HG02588 (cell line): ENCODE measurements around the gene FMO3.

Source experiments
- ATAC-seq: cut with Tn5 transposase; IDR thresholded peaks from one replicate; pipeline ENCODE4 v1.9.1; 2021; ENCODE audit warnings: mild to moderate bottlenecking, moderate library complexity; ENCODE audit not compliant: unreplicated experiment

Gene FMO3

DNA sequence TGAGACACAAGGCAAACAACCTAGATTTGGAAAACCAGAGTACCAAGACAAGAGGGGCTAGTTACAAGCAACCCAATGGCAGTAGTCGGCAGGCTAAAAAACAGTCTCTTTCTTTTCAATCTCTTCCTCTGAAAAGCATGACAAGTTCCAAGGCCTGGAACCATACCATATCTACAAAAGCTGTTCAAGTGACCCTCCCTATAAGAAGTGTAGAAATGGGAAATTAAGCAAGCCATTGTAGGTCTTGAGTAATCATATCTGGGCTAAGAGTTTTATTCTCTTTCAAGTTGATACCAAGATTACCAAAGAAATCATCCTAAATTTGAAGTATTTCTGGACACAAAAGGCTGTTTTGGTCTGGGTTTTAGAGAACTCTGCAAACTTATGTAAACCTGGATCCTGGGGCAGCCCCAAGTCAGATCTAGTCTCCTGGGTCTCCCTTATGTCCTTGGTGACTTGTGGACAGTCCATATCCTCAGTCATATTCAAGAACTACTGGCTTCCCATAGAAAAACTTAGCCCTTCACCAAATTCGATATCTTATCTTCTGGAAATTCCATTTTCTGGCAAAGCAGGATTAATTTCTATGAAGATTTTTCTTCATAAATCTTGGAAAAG lies 24.7 kb downstream of the FMO3 start:
- ATAC-seq: no peak

DNA sequence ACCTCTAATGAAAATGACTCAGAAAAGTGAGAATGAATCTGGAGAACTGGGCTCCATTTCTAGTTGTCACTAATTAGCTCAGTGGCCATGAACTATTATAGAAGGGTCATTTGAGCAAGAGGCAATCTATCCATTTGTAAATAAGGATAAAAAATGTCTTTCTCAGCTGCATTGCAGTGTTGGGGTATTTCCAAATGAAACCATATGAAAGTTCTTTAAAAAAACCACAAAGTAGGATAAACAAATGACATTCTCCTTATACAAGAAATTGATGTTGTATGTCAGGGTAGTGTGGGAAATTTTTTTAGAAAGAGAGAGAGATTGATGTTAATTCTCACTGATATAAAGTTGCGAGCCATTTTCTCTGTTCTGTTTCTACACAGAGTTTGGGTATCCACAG lies 26.0 kb downstream of the FMO3 start:
- ATAC-seq: no peak

DNA sequence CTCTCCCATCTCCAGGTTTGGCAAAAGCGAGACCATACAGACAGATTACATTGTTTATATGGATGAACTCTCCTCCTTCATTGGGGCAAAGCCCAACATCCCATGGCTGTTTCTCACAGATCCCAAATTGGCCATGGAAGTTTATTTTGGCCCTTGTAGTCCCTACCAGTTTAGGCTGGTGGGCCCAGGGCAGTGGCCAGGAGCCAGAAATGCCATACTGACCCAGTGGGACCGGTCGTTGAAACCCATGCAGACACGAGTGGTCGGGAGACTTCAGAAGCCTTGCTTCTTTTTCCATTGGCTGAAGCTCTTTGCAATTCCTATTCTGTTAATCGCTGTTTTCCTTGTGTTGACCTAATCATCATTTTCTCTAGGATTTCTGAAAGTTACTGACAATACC lies 26.4 kb downstream of the FMO3 start:
- ATAC-seq: no peak

DNA sequence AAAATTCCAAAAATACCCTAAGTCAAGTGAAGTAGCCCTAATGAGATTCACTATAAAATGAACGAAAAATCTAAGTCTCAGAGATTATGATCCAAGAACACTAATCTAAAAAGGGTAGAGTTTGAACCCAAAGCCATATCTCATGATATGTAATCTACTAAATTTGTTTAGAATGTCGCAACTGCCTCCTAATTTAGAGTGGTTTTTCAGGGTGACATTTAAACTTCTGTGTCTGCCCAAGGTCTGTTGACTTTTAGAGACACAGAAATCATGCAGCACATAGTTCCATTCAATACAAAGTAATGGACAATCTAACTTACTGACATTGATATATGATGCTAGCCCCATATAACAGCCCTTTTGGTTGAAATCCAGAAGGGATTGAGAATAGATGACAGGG lies 28.9 kb downstream of the FMO3 start:
- ATAC-seq: no peak

DNA sequence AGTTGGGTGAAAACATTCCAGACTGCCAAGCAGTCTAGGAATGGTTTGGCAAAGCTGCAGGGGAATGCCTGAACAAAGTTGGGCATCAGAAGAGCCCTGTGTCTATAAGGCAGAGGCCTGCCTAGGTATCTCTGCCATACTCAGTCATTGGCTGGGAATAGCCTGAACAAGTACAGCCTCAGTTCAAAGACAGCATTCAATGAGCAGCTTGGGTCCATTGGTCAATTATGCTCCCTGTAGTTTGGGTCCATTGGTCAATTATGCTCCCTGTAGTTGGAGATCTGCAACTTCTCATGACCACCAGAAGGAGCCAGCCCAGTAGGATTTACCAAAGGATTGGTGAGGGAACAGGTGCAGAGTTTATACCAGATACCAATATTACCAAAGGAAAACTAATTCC lies 31.6 kb downstream of the FMO3 start:
- no peak for ATAC-seq

DNA sequence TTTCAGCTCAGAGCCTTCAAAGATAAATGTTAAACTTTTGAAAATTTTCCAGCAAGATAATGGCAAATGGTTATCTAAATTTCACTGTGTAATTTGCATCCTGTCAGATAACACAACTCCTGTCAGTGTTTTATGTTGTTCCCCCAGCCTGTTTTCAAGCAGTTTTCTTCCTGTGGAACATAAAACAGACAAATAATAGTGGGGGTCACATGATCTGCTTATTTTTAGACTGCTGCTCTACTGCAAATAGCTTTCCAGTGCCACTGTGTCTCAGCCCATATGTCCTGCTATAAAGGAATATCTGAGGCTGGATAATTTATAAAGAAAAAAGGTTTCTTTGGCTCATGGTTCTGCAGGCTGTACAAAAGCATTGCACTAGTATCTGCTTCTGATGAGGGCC lies 32.2 kb downstream of the FMO3 start:
- no peak for ATAC-seq

DNA sequence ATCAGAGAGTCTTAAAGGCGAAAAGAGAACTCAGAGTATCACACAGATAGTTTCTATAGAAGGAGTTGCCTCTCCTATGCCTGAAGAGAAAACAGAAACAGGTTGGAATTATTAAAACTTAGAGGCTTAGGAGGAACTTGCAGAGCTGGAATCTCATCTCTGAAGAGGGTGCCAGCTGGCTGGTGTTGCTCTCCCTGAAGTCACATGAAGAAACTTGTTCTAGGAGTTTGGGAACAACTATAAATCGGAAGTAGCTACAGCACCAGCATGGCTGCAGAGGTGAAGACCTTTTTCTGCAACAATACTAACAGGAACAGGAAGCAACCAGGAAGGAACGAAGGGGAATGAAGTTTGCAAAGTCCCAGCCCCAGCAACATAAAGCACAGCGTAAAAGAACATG lies 35.8 kb downstream of the FMO3 start:
- ATAC-seq: no peak

DNA sequence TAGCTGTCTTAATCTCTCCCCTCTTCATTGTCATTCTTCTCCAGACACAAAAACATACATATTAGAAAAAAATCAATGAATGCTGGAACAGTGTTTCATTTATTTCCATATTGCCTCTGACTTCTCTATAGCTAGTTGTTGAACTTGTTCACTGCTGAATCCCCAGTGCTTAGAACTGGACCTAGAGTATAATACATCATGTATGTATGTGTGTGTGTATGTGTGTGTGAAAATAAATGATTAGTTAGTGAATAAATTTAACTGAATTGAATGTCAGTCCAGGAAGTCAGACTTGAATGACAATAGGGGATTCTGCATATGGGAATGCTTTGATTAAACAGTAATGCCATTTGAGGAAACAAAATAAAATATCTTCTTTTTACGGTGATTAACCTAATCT lies 36.4 kb downstream of the FMO3 start:
- no peak for ATAC-seq

DNA sequence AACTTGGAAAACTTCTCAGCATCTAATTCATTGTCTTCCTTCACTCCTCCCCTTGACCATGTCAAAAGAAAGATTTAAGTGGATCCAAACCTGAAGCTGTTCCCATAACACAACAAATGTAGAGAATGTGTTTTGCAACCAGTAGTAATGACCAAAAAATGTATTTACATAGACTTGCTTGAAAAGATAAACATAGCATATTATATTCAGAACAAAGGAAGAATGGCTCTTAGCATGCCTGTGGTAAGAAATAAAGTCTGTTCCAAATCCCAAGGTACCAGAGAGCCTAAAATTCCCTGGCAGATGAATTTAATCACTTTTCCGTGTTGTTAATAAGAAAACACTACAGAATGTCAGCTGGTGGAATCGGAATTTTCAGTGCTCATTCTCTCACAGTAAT lies 36.8 kb downstream of the FMO3 start:
- no peak for ATAC-seq

DNA sequence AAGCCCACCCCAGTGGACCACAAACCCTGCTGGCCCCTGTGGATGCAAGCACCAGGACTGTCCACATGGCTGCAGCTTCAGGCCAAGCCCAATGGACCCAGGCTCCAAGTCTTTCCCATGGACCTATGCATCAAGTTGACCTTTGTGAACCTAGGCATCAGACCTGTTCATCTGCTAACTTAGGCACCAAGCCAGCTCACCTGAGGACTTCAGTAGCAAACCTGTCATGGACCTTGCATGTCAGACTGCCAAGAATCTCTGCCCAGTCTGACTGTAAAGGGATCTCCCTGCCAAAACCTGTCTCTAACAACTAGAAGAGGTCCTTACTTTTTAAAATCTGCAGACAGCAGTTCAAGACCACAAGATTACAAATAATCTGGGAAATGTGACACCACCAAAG lies 37.8 kb downstream of the FMO3 start:
- ATAC-seq: no peak

DNA sequence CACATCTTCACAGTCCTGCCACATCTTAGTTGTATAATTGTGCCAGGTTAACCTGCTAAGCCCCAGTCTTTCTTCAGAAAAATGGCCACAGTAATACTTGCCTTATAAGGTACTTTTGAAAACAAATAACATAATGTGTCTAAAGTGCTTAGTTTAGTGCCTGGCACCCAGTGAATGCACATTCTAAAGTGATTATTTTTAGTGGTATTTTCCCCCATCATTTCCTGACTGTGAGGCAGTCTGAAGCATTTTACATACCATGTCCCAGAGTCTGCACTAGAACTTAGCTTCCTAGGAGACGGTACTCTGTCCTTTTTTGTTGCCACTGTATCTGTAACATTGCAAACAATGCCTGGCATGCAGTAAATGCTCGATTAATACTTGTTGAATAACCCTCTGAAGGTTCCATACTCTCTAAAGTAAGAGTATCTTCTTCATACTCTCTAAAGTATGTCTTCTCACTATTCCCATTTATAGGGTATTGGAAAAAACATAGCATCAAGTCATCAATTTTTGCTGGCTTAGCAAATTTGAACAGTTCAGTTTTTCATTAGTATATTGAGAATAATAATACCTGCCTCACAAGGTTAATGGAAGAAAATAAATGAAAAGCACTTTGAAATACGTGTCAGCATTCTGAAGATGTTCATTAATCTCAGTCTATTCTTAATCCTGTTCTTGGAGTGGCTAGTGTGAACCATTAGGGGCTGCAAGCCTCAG lies 43.7 kb downstream of the FMO3 start:
- ATAC-seq: no peak

DNA sequence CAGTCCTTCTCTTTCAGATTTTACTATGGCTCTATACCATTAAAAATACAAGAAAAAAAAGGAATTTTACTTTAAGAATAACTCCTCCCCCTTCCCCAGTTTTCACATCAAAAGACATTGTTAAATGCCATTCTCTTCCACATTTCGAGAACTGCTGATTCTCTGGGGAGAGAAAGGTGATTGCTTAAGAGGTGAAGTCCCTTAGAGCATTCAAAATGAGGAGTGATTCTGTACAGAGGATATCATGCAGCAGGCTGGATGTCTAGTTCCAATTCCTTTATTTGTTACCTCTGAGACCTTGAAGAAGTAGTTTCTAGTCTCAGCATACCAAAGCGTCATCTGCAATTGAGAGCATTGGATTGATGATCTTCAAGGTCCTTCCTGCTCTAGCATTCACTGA lies 46.9 kb downstream of the FMO3 start:
- ATAC-seq: no peak

DNA sequence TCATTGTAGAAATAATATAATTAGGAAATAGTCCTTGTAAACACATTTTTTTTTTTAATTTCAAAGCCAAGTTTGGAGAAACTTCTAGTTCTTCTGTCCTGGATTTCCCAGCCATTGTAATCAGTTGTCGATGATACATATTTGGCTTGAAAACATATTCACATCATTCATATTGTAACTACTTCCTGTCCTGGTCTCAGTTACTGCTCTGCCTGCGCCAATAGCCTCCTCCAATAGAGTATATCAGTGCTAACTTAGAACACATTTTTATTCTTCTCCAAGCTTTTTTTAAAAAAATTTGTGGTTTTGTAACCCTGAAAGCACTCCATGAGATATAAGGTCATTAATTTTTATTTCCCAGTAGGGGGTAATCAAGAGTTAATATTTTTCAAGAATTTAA lies 48.3 kb downstream of the FMO3 start:
- no peak for ATAC-seq

DNA sequence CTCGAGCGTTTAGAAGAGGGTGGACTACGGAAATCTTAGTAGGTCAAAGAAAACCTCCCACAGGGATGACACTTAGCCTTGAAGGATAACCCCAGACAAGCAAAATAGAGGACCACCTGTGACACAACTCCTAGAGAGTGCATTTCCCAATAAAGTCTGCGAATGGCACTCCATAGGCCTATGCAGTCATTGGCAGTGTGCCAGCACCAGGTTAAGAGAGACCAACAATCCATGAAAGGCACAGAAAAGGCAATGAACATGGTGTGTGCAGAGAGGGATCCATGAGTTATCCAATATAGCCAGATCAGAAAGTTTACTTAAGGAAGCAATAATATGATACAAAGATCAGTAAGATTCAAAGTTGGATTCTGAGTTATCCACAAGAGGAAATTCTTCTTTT lies 49.2 kb downstream of the FMO3 start:
- ATAC-seq: no peak

DNA sequence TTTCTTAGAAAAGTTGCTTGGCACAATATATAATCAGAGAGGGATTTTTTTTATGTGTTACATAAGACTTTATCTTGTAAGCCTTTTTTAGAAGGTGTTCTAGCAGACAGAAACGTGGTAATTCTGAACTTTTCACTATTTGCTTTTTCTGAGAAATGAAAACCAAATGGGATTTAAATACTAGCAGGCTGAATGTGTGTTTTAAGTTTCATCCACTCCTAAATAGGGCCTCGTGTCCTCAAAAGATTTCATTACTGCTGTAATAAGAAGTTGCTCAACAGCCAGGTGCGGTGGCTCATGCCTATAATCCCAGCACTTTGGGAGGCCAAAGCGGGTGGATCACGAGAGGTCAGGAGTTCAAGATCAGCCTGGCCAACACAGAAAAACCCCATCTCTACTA lies 49.7 kb downstream of the FMO3 start:
- ATAC-seq: no peak

DNA sequence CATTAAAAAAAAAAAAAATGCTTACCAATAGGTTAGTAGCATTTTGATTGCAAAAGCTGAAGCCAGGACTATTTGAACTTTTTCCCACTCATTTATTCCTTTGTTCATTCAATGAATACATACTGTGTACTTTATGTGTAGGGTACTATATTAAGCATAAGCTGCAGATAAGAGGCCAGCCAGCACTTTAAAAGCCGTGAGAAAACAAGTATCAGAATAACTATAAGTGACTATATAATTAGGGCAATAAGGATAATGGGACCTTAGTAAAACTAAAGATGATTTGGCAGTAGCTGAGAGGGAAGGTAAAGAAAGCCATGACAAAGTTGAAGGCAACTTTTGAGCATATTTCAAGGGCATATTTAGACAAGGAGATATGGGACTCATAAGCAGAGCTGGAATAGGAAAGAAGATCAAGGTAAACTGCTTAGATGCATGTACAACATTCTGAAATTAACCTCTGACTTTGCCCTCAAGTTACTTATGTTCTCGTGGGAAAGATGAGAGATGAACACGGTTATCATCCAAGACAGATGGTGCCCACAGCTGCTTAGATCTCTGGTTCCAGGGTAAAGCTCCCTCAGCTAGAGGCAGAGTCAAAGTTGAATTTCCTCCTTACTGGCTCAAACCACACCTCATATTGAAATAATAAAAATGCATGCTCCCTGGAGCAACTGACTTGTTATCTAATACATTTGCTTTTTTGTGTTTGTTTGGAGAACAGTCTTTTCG lies 50.4 kb downstream of the FMO3 start:
- no peak for ATAC-seq

DNA sequence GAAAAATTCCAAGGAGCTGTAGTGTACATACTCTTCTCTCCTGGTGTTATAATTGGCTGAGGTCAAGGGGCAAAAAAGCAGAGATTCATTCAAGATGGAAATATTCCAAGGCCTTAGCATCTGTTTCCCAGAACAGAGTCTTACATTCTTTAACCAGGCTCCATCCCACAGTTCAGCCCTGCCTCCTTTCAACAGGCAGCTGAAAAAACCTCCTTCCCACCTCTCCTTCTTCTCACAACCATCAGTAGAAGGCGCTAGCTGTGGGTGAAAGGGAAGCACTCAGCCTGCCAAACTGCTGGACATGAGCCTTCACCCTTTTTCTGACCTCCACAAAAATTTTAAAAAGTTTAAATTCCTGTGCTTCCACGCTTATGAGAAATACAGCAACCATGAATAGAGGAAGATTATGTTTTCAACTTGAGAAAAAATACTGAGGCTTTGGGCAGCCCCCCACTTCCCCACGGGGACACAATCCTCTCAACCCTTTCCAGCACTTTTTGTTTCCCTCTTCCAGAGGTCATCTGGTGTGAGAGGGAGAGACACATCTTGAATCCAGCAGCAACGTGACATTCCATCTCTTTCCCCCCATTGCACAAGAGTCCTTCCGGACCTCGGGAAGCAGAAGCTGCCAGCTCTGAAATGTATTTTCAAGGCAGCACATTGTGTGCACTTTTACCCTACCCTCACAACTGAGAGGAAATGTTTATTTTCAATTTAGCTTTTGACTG lies 51.1 kb downstream of the FMO3 start:
- ATAC-seq: no peak

DNA sequence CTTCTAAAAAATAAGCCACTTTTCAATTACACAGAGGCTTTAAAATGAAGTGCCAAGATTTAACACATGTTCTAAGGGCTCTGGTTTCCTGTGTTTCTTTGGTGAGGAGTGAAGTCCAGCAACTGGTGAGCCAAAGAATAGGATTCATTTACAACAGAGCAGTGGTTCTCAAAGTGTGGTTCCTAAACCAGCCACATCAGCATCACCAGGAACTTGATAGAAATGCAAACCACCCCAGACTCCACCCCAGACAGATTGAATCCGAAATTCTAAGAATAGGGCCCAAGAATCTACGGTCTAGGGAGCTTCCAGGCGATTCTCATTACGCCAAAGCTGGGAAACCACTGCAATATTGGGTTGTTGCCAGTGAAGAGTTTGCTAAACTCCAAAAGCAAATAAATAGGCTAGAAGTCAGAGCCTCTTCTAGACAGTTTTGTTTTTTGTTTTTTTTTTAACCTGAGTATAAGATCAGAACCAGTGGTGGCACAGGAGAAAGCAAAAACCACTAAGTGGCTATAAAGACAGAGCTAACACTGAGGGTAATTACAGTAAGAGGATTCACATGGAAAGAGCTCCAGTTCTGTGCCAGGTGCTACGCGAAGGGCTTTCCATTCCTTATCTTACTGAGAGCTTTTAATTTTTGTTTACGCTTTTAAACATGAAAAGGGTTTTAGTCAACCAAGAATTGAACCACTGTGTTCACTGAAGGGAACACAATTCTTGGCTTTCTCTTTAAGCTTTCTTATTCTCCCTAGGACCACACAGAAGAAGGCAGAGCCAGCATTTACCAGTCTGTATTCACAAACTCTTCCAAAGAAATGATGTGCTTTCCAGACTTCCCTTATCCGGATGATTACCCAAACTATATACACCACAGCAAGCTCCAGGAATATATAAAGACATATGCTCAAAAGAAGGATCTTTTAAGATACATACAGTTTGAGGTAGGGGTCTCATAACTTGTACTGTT lies 52.0 kb downstream of the FMO3 start:
- ATAC-seq: no peak

DNA sequence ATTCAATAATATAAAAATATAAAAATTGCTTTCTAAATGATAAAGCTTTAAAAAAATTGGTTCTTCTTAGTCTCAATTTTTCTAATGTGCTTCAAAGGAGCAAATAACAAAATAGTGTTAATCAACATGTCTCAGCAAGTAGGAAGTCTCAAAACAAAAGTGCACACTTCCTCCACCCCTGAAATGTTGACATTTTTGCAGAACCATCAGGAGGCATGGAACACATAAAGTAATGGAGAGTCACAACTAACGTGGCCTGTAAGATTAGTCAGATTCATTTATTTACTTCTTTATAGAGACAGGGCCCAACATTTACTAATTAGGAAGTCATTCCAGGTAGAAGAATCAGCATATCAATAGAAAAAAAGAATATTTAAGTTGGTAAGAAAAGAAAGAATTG lies 59.5 kb downstream of the FMO3 start:
- ATAC-seq: no peak

DNA sequence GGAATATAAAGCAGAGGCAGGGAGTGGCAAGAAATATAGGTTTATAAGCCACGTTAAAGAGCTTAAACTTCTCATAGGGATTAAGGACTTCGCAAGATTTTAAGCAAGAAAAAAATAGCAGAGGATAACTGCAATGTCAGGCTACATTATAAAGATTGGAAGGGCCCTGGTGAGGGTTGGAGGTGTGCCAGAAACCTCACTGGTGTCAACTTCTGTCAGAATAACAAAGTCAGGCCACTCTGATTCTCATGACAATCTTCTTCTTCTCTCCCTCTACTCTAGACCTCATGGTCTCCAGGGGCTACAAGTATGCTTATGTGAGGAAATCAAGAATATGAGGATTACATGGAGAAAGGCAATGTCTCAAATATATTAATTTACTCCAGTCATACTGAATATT lies 61.8 kb downstream of the FMO3 start:
- ATAC-seq: no peak

DNA sequence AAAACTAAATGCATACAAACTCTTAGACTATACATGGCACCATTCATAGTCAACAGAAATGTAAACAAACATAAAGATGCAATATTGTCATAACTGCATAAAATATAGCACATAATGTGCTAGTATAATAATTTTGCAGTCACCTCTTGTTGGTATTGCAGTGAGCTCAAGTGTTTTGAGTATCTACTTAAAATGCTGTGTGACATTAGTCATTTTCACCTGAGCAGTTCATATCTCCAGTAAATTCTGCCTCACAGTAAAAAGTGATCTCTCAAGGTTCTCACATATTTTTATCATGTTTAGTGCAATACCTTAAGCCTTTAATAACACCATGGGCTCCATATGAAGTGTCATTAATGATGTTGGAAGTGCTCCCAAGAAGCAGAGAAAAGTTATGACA lies 64.8 kb downstream of the FMO3 start:
- no peak for ATAC-seq
